Astrocyte of the cerebellum (primary cell): ENCODE results near the gene ACAA1.
"Not testable (repeated sequence)": the region's sequence is repeated elsewhere in the genome, so short reads cannot be mapped to it uniquely, and the experiment has no call there.

Experiments used
- DNase-seq: peaks from one replicate; pipeline ENCODE4 v3.0.0-alpha.2; 2011; ENCODE audit warnings: low read depth
- H3K4me3 ChIP-seq: 2 replicates; pipeline ENCODE4 v1.5.1; 2011; ENCODE audit warnings: mild to moderate bottlenecking, low read depth, low read length, moderate library complexity
- in situ Hi-C: cut with HindIII; loops from 2 replicates; pipeline ENCODE4 v1.10.0; 2017; ENCODE audit warnings: low sequenced_read_pairs
- TF ChIP-seq, protein P1 (sequence below): IDR thresholded peaks from 2 replicates; pipeline ENCODE4 v1.5.1; 2012; ENCODE audit warnings: low read length, low read depth, moderate library complexity, mild to moderate bottlenecking; ENCODE audit errors: missing control alignments

The ACAA1 gene

DNA sequence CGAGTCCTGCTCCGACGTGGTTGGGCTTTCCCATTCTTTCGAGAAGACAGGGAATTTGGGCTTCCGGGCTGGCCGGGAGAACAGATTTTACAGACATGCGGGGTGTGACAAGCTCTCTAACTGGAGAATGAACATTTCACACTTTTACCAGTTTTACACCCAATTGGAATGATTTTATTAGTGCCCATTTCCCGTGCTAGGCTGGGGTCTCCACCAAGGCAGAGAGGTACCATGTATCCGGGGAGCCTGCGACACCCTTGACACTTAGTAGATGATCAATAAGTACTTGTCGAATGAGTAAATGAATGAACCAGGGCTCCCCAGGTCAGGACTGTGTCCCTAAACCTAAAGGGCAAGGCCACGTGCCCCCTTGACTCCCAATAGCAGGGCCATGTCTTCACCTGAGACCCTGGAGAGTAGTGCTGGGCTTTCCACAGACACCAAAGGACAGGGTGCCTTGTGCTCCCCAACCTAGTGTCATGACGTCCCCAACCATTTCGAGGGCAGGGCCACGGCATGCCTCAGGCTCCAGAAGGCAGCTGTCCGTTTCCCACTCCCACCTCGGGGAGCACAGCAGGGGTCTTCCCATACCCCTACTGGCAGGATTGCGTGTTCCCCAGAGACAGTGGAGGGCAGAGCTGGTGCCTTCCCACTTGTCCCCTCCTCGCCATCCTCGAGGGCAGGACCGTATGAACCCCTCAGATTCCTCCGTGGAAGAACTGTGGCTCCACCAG is 855 bp upstream of the ACAA1 start:
- TF ChIP-seq, protein P1, sequence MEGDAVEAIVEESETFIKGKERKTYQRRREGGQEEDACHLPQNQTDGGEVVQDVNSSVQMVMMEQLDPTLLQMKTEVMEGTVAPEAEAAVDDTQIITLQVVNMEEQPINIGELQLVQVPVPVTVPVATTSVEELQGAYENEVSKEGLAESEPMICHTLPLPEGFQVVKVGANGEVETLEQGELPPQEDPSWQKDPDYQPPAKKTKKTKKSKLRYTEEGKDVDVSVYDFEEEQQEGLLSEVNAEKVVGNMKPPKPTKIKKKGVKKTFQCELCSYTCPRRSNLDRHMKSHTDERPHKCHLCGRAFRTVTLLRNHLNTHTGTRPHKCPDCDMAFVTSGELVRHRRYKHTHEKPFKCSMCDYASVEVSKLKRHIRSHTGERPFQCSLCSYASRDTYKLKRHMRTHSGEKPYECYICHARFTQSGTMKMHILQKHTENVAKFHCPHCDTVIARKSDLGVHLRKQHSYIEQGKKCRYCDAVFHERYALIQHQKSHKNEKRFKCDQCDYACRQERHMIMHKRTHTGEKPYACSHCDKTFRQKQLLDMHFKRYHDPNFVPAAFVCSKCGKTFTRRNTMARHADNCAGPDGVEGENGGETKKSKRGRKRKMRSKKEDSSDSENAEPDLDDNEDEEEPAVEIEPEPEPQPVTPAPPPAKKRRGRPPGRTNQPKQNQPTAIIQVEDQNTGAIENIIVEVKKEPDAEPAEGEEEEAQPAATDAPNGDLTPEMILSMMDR: peak; percentile 11

DNA sequence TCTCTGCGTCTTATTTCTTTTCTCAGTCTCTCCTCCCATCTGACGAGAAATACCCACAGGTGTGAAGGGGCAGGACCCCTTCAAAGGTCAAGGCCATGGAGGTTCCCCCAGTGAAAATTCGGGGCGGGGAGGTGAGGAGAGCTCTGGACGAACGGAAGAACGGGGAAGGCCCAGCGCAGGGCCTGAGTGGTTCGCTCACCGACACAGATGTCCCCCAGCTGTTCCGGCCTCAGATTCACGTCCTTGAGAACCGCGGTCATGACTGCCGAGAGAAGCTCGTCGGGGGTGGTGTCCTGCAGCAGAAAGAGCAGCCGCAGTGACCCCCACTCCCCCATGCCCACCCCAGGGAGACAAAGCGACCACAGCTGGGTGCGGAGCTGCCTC is 542 bp downstream of the ACAA1 start:
- no peak for DNase-seq
- in situ Hi-C loops: no loop called here
- TF ChIP-seq, protein P1: no peak
- peak overlapping the region; percentile 77 for H3K4me3 ChIP-seq

More for the DNA sequence above, 855 bp upstream of the ACAA1 start:
- in situ Hi-C loops: no loop called here
- DNase-seq: no peak
- peak overlapping the region; percentile 77 for H3K4me3 ChIP-seq

DNA sequence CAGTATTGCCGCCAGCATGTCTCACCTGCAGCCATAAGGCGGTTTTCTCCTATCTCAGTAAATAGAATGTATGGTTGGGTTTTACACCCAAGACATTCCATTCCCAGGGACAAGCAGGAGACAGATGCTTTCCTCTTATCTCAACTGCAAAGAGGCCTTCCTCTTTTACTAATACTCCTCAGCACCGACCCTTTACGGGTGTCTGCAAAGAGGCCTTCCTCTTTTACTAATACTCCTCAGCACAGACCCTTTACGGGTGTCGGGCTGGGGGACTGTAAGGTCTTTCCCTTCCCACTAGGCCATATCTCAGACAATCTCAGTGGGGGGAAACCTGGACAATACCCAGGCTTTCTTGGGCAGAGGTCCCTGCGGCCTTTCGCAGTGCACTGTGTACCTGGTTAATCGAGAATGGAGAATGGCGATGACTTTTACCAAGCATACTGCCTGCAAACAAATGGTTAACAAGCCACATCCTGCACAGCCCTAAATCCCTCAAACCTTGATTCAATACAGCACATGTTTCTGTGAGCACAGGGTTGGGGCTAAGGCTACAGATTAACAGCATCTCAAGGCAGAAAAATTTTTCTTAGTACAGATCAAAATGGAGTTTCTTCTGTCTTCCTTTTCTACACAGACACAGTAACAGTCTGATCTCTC is 1.2 kb downstream of the ACAA1 start:
- not testable (repeated sequence) for DNase-seq

GRCh38 chr3:38134517-38135143 is 2.3 kb downstream of the ACAA1 start:
- in situ Hi-C loops, H3K4me3 ChIP-seq, DNase-seq: not testable (repeated sequence)

More for the DNA sequence above, 1.2 kb downstream of the ACAA1 start:
- peak overlapping the region; percentile 77 for H3K4me3 ChIP-seq
- in situ Hi-C loops: not testable (repeated sequence)

GRCh38 chr3:38133557-38134405 is 3.1 kb downstream of the ACAA1 start:
- no peak overlapping the region for H3K4me3 ChIP-seq
- DNase-seq: no peak
- TF ChIP-seq, protein P1: no peak
- in situ Hi-C loops: no loop called here

- in situ Hi-C loops: no loop called here
- TF ChIP-seq, protein P1: no peak
- H3K4me3 ChIP-seq: no peak overlapping the region
- DNase-seq: no peak
These were observed 3.7 kb downstream of the ACAA1 start for GRCh38 chr3:38133209-38133556.

DNA sequence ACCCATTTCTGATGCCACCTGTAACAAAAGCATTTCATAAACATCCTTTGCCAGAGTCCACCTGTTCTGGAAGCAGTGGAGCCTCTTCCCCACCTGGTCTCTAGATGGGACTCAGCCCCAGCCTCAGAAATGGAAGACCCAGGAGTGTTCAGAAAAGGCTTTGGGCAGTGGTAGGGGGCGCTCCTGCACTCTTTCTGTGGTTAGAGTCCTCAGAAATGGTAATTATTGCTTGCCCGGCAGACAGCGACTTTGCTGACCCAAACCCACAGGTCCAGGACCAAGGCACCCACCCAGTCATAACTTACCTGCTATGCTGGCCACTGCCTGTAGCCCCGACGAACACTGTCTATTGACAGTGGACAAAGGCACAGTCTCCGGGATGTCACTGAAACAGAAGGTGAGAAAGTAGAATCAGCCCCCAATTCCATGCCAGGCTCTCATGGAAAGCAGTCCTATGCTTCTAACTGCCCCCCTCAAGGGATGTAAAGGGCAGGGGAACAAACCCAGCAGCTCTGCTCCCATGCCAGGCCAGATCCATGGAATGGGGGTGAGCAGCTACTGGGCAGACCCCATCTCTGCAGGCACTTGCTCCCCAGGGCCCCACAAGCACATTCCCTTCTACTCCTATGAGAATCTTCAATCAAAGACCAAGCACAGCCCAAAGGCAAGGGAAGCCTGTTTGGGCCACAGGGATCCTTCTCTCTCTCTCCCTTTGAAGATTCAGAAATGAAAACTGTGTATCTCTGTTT is 5.1 kb downstream of the ACAA1 start:
- no peak overlapping the region for H3K4me3 ChIP-seq
- no peak for DNase-seq
- in situ Hi-C loops: no loop called here
- TF ChIP-seq, protein P1: peak; percentile 77
